A549 (cell line): ENCODE data around the gene EPHA5. TPM values are rescaled to one million over a fixed set of nuclear protein-coding genes. Genes with fewer than 3 reads are reported as not detected.

Experiments
- ATAC-seq, 2 experiments: fragments of 200-7000 bp in 1 of 2; fragments of >200 bp in 1 of 2; cut with Nextera tagmentation in 1 of 2; cut with Tn5 transposase in 1 of 2; 3 replicates each; pipeline versions ENCODE4 v1.8.0 to v1.9.1; 2018 to 2020; ENCODE audit warnings: mild to moderate bottlenecking in 1 of 2, moderate library complexity in 1 of 2
- CTCF ChIA-PET: fragments of 300-600 bp; sonication (Branson Sonifier 250); formaldehyde crosslinking; extraction: SDS; loops from one replicate; lab custom pipeline; 2021; ENCODE audit warnings: antibody characterized with exemption, inconsistent platforms; lab: Yijun Ruan, JAX
- POLR2A ChIA-PET: fragments of 350-600 bp; formaldehyde crosslinking; extraction: SDS; loops from one replicate; lab custom pipeline; 2021; ENCODE audit warnings: antibody characterized with exemption, inconsistent platforms; lab: Yijun Ruan, JAX
- DNase-seq, 2 experiments: peaks; one replicate each; pipeline versions ENCODE4 v3.0.0 to v3.0.0-alpha.2; 2011 to 2016; ENCODE audit warnings: low read depth in 1 of 2, low spot score in 1 of 2
- FAIRE-seq: peaks from 2 replicates; lab custom pipeline; 2011; peaks lifted over from hg19 to GRCh38; lab: Jason Lieb, UNC
- H3K27ac ChIP-seq, 2 experiments: fragments of >200 bp; sonication (Bioruptor Twin); formaldehyde crosslinking; 3 replicates each; pipeline ENCODE4 v1.5.1; 2016 to 2017
- H3K4me1 ChIP-seq: fragments of >200 bp; sonication (Bioruptor Twin); formaldehyde crosslinking; 3 replicates; pipeline ENCODE4 v1.6.1; 2016
- H3K4me2 ChIP-seq: fragments of >200 bp; sonication (Bioruptor Twin); formaldehyde crosslinking; 3 replicates; pipeline ENCODE4 v1.6.1; 2016
- H3K4me3 ChIP-seq: fragments of >200 bp; sonication (Bioruptor Twin); formaldehyde crosslinking; 3 replicates; pipeline ENCODE4 v1.5.1; 2016
- H3K9me3 ChIP-seq: fragments of >200 bp; sonication (Bioruptor Twin); formaldehyde crosslinking; 3 replicates; pipeline ENCODE4 v1.6.1; 2016
- BCL3 ChIP-seq: fragments of >200 bp; sonication (Bioruptor Twin); formaldehyde crosslinking; IDR thresholded peaks from 3 replicates; pipeline ENCODE4 v1.6.1; 2016
- BHLHE40 ChIP-seq: IDR thresholded peaks from 2 replicates; pipeline ENCODE4 v1.6.1; 2012; ENCODE audit warnings: low read depth, low read length, inconsistent platforms
- EHF ChIP-seq: fragments of 250-450 bp; sonication (Bioruptor Pico); IDR thresholded peaks from 2 replicates; pipeline ENCODE4 v1.5.0; 2020; ENCODE audit warnings: mild to moderate bottlenecking
- EHMT2 ChIP-seq: fragments of 200-600 bp; sonication (generic); IDR thresholded peaks from 2 replicates; pipeline ENCODE4 v1.6.1; 2016; ENCODE audit warnings: antibody characterized with exemption, low read depth, mild to moderate bottlenecking, moderate library complexity
- EP300 ChIP-seq, 2 experiments: fragments of >200 bp; sonication (Bioruptor Twin); formaldehyde crosslinking; IDR thresholded peaks; 2 replicates in 1 of 2; 3 replicates in 1 of 2; pipeline ENCODE4 v1.6.1; 2016 to 2017
- FOSL2 ChIP-seq, 2 experiments: fragments of 450-650 bp in 1 of 2; fragments of >200 bp in 1 of 2; sonication (Bioruptor Twin) in 1 of 2; formaldehyde crosslinking; IDR thresholded peaks; 2 replicates each; pipeline versions ENCODE4 v1.5.0 to v1.6.1; 2016 to 2020; ENCODE audit warnings: mild to moderate bottlenecking in 1 of 2, moderate library complexity in 1 of 2
- HEYL ChIP-seq: fragments of 250-450 bp; sonication (Bioruptor Pico); IDR thresholded peaks from 2 replicates; pipeline ENCODE4 v1.8.0; 2021; ENCODE audit warnings: mild to moderate bottlenecking, moderate library complexity
- HOXA7 ChIP-seq: fragments of 250-450 bp; sonication (Bioruptor Pico); IDR thresholded peaks from 2 replicates; pipeline ENCODE4 v1.5.0; 2020; ENCODE audit warnings: mild to moderate bottlenecking, moderate library complexity
- JUN ChIP-seq, 2 experiments: fragments of >200 bp; sonication (Bioruptor Twin); formaldehyde crosslinking; IDR thresholded peaks; 2 replicates in 1 of 2; 3 replicates in 1 of 2; pipeline ENCODE4 v1.6.1; 2016 to 2017
- KDM5A ChIP-seq: fragments of 200-600 bp; sonication (generic); IDR thresholded peaks from 2 replicates; pipeline ENCODE4 v1.6.1; 2016; ENCODE audit warnings: antibody characterized with exemption, mild to moderate bottlenecking
- MAFK ChIP-seq: fragments of 450-650 bp; IDR thresholded peaks from 2 replicates; pipeline ENCODE4 v1.6.1; 2014; ENCODE audit not compliant: partially characterized antibody
- MAX ChIP-seq: IDR thresholded peaks from 2 replicates; pipeline ENCODE4 v1.6.1; 2012
- MYC ChIP-seq: IDR thresholded peaks from 2 replicates; pipeline ENCODE4 v1.6.1; 2012; ENCODE audit warnings: mild to moderate bottlenecking, inconsistent platforms, low read length, improper control_type of control experiment, borderline replicate concordance
- NFE2L2 ChIP-seq: fragments of 150-350 bp; conservative IDR thresholded peaks from 2 replicates; pipeline ENCODE4 v1.6.1; 2014; ENCODE audit warnings: low read length
- NPAS2 ChIP-seq: fragments of 250-450 bp; sonication (Bioruptor Pico); IDR thresholded peaks from 2 replicates; pipeline ENCODE4 v1.8.0; 2022; ENCODE audit warnings: mild to moderate bottlenecking, moderate library complexity, borderline replicate concordance
- PHF8 ChIP-seq: fragments of 200-600 bp; sonication (generic); IDR thresholded peaks from 2 replicates; pipeline ENCODE4 v1.6.1; 2016; ENCODE audit warnings: low read depth, mild to moderate bottlenecking, antibody characterized with exemption, moderate library complexity, borderline replicate concordance
- RARB ChIP-seq: fragments of 250-450 bp; sonication (Bioruptor Pico); IDR thresholded peaks from 2 replicates; pipeline ENCODE4 v1.8.0; 2021; ENCODE audit warnings: mild to moderate bottlenecking, moderate library complexity
- TFCP2L1 ChIP-seq: fragments of 250-450 bp; sonication (Bioruptor Pico); IDR thresholded peaks from 2 replicates; pipeline ENCODE4 v1.5.0; 2021; ENCODE audit warnings: mild to moderate bottlenecking
- TP53 ChIP-seq: fragments of 250-450 bp; sonication (Bioruptor Pico); IDR thresholded peaks from 2 replicates; pipeline ENCODE4 v1.5.0; 2021; ENCODE audit warnings: mild to moderate bottlenecking, moderate library complexity
- ZC3H11A ChIP-seq: fragments of 450-650 bp; IDR thresholded peaks from 2 replicates; pipeline ENCODE4 v1.6.1; 2014; ENCODE audit warnings: antibody characterized with exemption, mild to moderate bottlenecking
- WGBS: methylation state at CpG from one replicate; pipeline ENCODE4 v1.1.6; 2017; ENCODE audit errors: missing lambda C conversion rate; 5-methylcytosine and 5-hydroxymethylcytosine counted together
- polyA plus RNA-seq, 4 experiments: library from polyadenylated mRNA; depleted of rRNA in 3 of 4; stranded (reverse); fragments of >200 nt; fragmentation: RNase III in 1 of 4; extraction: RNeasy Plus Mini Kit Qiagen cat#74134 plus additional on column Dnase treatment in 1 of 4; gene quantifications; 2 replicates in 3 of 4; 3 replicates in 1 of 4; pipeline ENCODE4 v1.2.3, GENCODE V29; 2011 to 2017
- TF ChIP-seq, protein P1 (sequence below): fragments of 200-600 bp; sonication (generic); IDR thresholded peaks from 2 replicates; pipeline ENCODE4 v1.6.1; 2016; ENCODE audit warnings: antibody characterized with exemption, mild to moderate bottlenecking, moderate library complexity
- TF ChIP-seq, protein P2 (sequence below): IDR thresholded peaks from 2 replicates; pipeline ENCODE4 v1.6.1; 2012
- TF ChIP-seq, protein P3 (sequence below): fragments of 250-450 bp; sonication (Bioruptor Pico); IDR thresholded peaks from 2 replicates; pipeline ENCODE4 v1.5.0; 2021; ENCODE audit warnings: mild to moderate bottlenecking, moderate library complexity, borderline replicate concordance
- TF ChIP-seq, protein P4 (sequence below): IDR thresholded peaks from 2 replicates; pipeline ENCODE4 v1.6.1; 2012; ENCODE audit warnings: low read depth, borderline replicate concordance

EPHA5 gene
- polyA plus RNA-seq, 2 of the 4 experiments (the other 2 are of a cell fraction) = 0.96 to 1.1 TPM

GRCh38 chr4:65510976-65511375 lies 159.3 kb downstream of the EPHA5 start:
- POLR2A ChIA-PET = no interaction called here
- FAIRE-seq (no peak), ATAC-seq (no peak), DNase-seq (no peak)
- CTCF ChIA-PET = no interaction called here
- TF ChIP-seq, protein P1, sequence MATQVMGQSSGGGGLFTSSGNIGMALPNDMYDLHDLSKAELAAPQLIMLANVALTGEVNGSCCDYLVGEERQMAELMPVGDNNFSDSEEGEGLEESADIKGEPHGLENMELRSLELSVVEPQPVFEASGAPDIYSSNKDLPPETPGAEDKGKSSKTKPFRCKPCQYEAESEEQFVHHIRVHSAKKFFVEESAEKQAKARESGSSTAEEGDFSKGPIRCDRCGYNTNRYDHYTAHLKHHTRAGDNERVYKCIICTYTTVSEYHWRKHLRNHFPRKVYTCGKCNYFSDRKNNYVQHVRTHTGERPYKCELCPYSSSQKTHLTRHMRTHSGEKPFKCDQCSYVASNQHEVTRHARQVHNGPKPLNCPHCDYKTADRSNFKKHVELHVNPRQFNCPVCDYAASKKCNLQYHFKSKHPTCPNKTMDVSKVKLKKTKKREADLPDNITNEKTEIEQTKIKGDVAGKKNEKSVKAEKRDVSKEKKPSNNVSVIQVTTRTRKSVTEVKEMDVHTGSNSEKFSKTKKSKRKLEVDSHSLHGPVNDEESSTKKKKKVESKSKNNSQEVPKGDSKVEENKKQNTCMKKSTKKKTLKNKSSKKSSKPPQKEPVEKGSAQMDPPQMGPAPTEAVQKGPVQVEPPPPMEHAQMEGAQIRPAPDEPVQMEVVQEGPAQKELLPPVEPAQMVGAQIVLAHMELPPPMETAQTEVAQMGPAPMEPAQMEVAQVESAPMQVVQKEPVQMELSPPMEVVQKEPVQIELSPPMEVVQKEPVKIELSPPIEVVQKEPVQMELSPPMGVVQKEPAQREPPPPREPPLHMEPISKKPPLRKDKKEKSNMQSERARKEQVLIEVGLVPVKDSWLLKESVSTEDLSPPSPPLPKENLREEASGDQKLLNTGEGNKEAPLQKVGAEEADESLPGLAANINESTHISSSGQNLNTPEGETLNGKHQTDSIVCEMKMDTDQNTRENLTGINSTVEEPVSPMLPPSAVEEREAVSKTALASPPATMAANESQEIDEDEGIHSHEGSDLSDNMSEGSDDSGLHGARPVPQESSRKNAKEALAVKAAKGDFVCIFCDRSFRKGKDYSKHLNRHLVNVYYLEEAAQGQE = no peak
- no peak for TF ChIP-seq TP53 (CRISPR knock-in tag)
- TF ChIP-seq NFE2L2 = no peak
- TF ChIP-seq, protein P2, sequence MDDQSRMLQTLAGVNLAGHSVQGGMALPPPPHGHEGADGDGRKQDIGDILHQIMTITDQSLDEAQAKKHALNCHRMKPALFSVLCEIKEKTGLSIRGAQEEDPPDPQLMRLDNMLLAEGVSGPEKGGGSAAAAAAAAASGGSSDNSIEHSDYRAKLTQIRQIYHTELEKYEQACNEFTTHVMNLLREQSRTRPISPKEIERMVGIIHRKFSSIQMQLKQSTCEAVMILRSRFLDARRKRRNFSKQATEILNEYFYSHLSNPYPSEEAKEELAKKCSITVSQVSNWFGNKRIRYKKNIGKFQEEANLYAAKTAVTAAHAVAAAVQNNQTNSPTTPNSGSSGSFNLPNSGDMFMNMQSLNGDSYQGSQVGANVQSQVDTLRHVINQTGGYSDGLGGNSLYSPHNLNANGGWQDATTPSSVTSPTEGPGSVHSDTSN = no peak
- no peak for TF ChIP-seq FOSL2 (IDR thresholded peaks at IDR 0.05)
- no peak for TF ChIP-seq FOSL2 (CRISPR knock-in tag; IDR thresholded peaks at IDR 0.05)
- TF ChIP-seq NPAS2 (CRISPR knock-in tag) = no peak
- TF ChIP-seq PHF8 = no peak
- TF ChIP-seq, protein P3, sequence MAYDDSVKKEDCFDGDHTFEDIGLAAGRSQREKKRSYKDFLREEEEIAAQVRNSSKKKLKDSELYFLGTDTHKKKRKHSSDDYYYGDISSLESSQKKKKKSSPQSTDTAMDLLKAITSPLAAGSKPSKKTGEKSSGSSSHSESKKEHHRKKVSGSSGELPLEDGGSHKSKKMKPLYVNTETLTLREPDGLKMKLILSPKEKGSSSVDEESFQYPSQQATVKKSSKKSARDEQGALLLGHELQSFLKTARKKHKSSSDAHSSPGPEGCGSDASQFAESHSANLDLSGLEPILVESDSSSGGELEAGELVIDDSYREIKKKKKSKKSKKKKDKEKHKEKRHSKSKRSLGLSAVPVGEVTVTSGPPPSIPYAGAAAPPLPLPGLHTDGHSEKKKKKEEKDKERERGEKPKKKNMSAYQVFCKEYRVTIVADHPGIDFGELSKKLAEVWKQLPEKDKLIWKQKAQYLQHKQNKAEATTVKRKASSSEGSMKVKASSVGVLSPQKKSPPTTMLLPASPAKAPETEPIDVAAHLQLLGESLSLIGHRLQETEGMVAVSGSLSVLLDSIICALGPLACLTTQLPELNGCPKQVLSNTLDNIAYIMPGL (CRISPR knock-in tag) = no peak
- no peak for TF ChIP-seq EHMT2
- TF ChIP-seq ZC3H11A = no peak
- WGBS = 65% methylated on average over 1 of the region's 1 CpG
- H3K9me3 ChIP-seq = no peaks in the 10 kb centered on the region
- H3K27ac ChIP-seq = 0 out of 6 replicates have a peak overlapping the region, but pooled peaks of 1 of the 2 experiments have one; percentile 26
- no peaks in the 10 kb centered on the region for H3K4me1 ChIP-seq
- no peak overlapping the region for H3K4me2 ChIP-seq
- no peak overlapping the region for H3K4me3 ChIP-seq

- Histone ChIP-seq H3K27ac (no peak overlapping the region), H3K4me3 (no peak overlapping the region), H3K9me3 (no peaks in the 10 kb centered on the region), H3K4me1 (no peaks in the 10 kb centered on the region), H3K4me2 (no peak overlapping the region)
- CTCF ChIA-PET = no interaction called here
- WGBS = 16% methylated on average over 2 of the region's 2 CpGs
- DNase-seq = peak in 1 of 2 experiments; percentile 13
- TF ChIP-seq KDM5A = no peak
- TF ChIP-seq FOSL2 (IDR thresholded peaks at IDR 0.05) = no peak
- TF ChIP-seq FOSL2 (CRISPR knock-in tag; IDR thresholded peaks at IDR 0.05) = 0 out of 2 replicates have a peak, but pooled peaks have one; percentile 8
- TF ChIP-seq JUN (IDR thresholded peaks at IDR 0.05) = no peak
- no peak for FAIRE-seq
- POLR2A ChIA-PET = no interaction called here
- no peak for ATAC-seq
Measured at GRCh38 chr4:65508168-65508567, 162.1 kb downstream of the EPHA5 start.

DNA sequence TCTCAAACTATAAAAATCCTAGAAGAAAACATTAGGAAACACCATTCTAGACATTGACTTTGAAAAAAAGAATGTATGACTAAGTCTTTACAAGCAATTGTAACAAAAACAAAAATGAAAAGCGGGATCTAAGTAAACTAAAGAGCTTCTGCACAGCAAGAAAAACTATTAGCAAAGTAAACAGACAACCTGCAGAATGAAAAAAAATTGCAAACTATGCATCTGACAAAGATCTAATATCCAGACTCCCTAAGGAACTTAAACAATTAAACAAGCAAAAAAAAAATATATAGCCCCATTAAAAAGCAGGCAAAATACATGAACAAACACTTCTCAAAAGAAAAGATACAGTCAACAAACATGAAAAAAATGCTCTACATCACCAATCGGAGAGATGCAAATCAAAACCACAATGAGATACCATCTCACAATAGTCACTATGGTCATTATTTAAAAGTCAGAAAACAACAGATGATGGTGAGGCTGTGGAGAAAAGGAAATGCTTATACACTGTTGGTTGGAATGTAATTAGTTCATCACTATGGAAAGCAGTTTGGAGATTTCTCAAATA lies 168.1 kb downstream of the EPHA5 start:
- no peak overlapping the region for H3K27ac ChIP-seq
- H3K4me2 ChIP-seq = peak overlapping the region; percentile 42
- 0% methylated on average over 2 of the region's 2 CpGs for WGBS
- no peak overlapping the region for H3K4me3 ChIP-seq
- no peaks in the 10 kb centered on the region for H3K9me3 ChIP-seq
- DNase-seq (peak in 1 of 2 experiments; percentile 70), ATAC-seq (peak in 1 of 2 experiments; percentile 67; a peak in 4 of 6 replicates), FAIRE-seq (no peak)
- 0 out of 3 replicates have a peak, but pooled peaks cover 7% of the 10 kb centered on the region for H3K4me1 ChIP-seq
- POLR2A ChIA-PET = no interaction called here
- CTCF ChIA-PET = no interaction called here
- TF ChIP-seq EHMT2 = no peak
- TF ChIP-seq BCL3 = no peak
- no peak for TF ChIP-seq NPAS2 (CRISPR knock-in tag)
- no peak for TF ChIP-seq JUN (IDR thresholded peaks at IDR 0.05)
- no peak for TF ChIP-seq EP300 (IDR thresholded peaks at IDR 0.05)
- no peak for TF ChIP-seq EHF (CRISPR knock-in tag)
- TF ChIP-seq MAX = no peak
- TF ChIP-seq BHLHE40 = no peak
- TF ChIP-seq NFE2L2 = no peak
- peak; percentile 2 for TF ChIP-seq MAFK
- TF ChIP-seq HOXA7 (CRISPR knock-in tag) = no peak
- TF ChIP-seq MYC = no peak
- TF ChIP-seq ZC3H11A = no peak
- TF ChIP-seq TFCP2L1 (CRISPR knock-in tag) = no peak
- TF ChIP-seq, protein P4, sequence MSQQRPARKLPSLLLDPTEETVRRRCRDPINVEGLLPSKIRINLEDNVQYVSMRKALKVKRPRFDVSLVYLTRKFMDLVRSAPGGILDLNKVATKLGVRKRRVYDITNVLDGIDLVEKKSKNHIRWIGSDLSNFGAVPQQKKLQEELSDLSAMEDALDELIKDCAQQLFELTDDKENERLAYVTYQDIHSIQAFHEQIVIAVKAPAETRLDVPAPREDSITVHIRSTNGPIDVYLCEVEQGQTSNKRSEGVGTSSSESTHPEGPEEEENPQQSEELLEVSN = no peak
- no peak for TF ChIP-seq RARB
- no peak for TF ChIP-seq HEYL
